Lung (tissue), 12 donors: ENCODE data around the gene PIN1. TPM values are rescaled to one million over a fixed set of nuclear protein-coding genes. Genes with fewer than 3 reads are reported as not detected.

Source experiments
- ATAC-seq: fragments of 200-7000 bp; cut with Tn5 transposase; one replicate; pipeline ENCODE4 v1.9.1; 2020; ENCODE audit warnings: moderate number of reproducible peaks; ENCODE audit not compliant: insufficient read depth, low FRiP score
- DNase-seq, 3 donors: peaks; one replicate each; pipeline ENCODE4 v3.0.0-alpha.2; 2013 to 2017
- H3K27ac ChIP-seq, 2 donors: one replicate each; pipeline ENCODE4 v1.5.1; 2013; ENCODE audit warnings: mild to moderate bottlenecking in 2 of 2, moderate library complexity in 2 of 2, control low read depth in 1 of 2, inconsistent platforms in 1 of 2, low read depth in 1 of 2, low read length in 1 of 2
- H3K27me3 ChIP-seq, 3 donors: one replicate each; pipeline ENCODE4 v1.5.1; 2013; ENCODE audit warnings: low read length in 2 of 3; ENCODE audit not compliant: control insufficient read depth in 3 of 3, insufficient read depth in 3 of 3
- H3K36me3 ChIP-seq, 4 donors: one replicate each; pipeline ENCODE4 v1.5.1; 2013; ENCODE audit warnings: low read length in 4 of 4, mild to moderate bottlenecking in 1 of 4, moderate library complexity in 1 of 4; ENCODE audit not compliant: control insufficient read depth in 4 of 4, insufficient read depth in 4 of 4
- H3K4me1 ChIP-seq, 5 donors: one replicate each; pipeline ENCODE4 v1.5.1; 2013; ENCODE audit warnings: low read length in 5 of 5, mild to moderate bottlenecking in 2 of 5, moderate library complexity in 1 of 5; ENCODE audit not compliant: control insufficient read depth in 5 of 5, insufficient read depth in 5 of 5
- H3K4me3 ChIP-seq: one replicate; pipeline ENCODE4 v1.5.1; 2013; ENCODE audit warnings: mild to moderate bottlenecking, control low read depth, moderate library complexity
- H3K9ac ChIP-seq, 2 donors: one replicate each; pipeline ENCODE4 v1.5.1; 2013; ENCODE audit warnings: low read length in 2 of 2, control low read depth in 1 of 2; ENCODE audit not compliant: insufficient read depth in 1 of 2
- H3K9me3 ChIP-seq, 4 donors: one replicate each; pipeline ENCODE4 v1.5.1; 2013; ENCODE audit warnings: low read length in 3 of 4, mild to moderate bottlenecking in 1 of 4, moderate library complexity in 1 of 4; ENCODE audit not compliant: control insufficient read depth in 4 of 4, insufficient read depth in 3 of 4
- CTCF ChIP-seq: IDR thresholded peaks from 2 replicates; pipeline ENCODE4 v1.5.1; 2012; ENCODE audit warnings: mild to moderate bottlenecking; ENCODE audit errors: control extremely low read depth, extremely low read depth
- whole genome bisulfite sequencing, 2 donors: extraction: QIAGEN DNeasy Blood & Tissue Kit; methylation state at CpG; one replicate each; pipeline ENCODE4 v1.1.7; 2013; 5-methylcytosine and 5-hydroxymethylcytosine counted together
- polyA plus RNA-seq, 2 donors: library from polyadenylated mRNA; stranded (reverse); fragments of 200-250 nt; gene quantifications; one replicate each; pipeline ENCODE4 v1.2.1, GENCODE V29; 2013
- total RNA-seq, 2 donors: library from RNA; depleted of rRNA in 1 of 2; stranded (reverse); fragments of >200 nt in 1 of 2; gene quantifications; one replicate each; pipeline ENCODE4 v1.2.1, GENCODE V29; 2014 to 2021
- donor health status: control.
- donor health status: control.
- donor health status: Bipolar disorder and iron deficiency.
- donor health status: healthy.
- donor health status: DM: yes; HTN: yes; CAD: no.

The PIN1 gene
- total and polyA plus RNA-seq, 4 donors = 69.8 to 108 (median 79.3) TPM

- WGBS, 2 donors = 2 to 5% methylated on average over 44 to 50 of the region's 50 CpGs
- TF ChIP-seq CTCF = no peak
- H3K9me3 ChIP-seq = no peaks in the 10 kb centered on the region
- ATAC-seq = peak; percentile 73
- no peaks in the 10 kb centered on the region for H3K36me3 ChIP-seq
- H3K4me3 ChIP-seq = peak overlapping the region; percentile 58
- H3K9ac ChIP-seq = peak overlapping the region in 1 of 2 donors; percentile 86
- no peaks in the 10 kb centered on the region for H3K27me3 ChIP-seq
- H3K4me1 ChIP-seq = peaks cover 0 to 15% (median 1%) of the 10 kb centered on the region in 5 donors
- peak overlapping the region; percentile 47 to 83 for H3K27ac ChIP-seq
- peak; percentile 97 to 99 (median 98) for DNase-seq
Observed at GRCh38 chr19:9791552-9792205, 43.4 kb upstream of the PIN1 start.

- peak overlapping the region; percentile 84 to 97 for H3K27ac ChIP-seq
- DNase-seq (peak; percentile 97 to 99 (median 99)), ATAC-seq (peak; percentile 76)
- H3K4me3 ChIP-seq = peak overlapping the region; percentile 60
- H3K9me3 ChIP-seq = no peaks in the 10 kb centered on the region
- H3K9ac ChIP-seq = peak overlapping the region; percentile 46 to 80
- H3K4me1 ChIP-seq = peaks cover 0 to 15% (median 1%) of the 10 kb centered on the region in 5 donors
- no peak for TF ChIP-seq CTCF
- H3K27me3 ChIP-seq = no peaks in the 10 kb centered on the region
- H3K36me3 ChIP-seq = no peaks in the 10 kb centered on the region
- 2% methylated on average over 57 to 70 of the region's 70 CpGs for WGBS, 2 donors
Observed at GRCh38 chr19:9792206-9793070, 42.7 kb upstream of the PIN1 start.

- H3K9me3 ChIP-seq = no peaks in the 10 kb centered on the region
- WGBS, 2 donors = 16 to 18% methylated on average over 36 of the region's 36 CpGs
- H3K27me3 ChIP-seq = no peaks in the 10 kb centered on the region
- peak overlapping the region; percentile 60 for H3K4me3 ChIP-seq
- H3K4me1 ChIP-seq = peaks cover 0 to 15% (median 1%) of the 10 kb centered on the region in 5 donors
- H3K9ac ChIP-seq = peak overlapping the region; percentile 46 to 71
- DNase-seq (peak in 1 of 3 donors; percentile 60), ATAC-seq (peak; percentile 31)
- no peak for TF ChIP-seq CTCF
- peak overlapping the region; percentile 84 to 97 for H3K27ac ChIP-seq
- no peaks in the 10 kb centered on the region for H3K36me3 ChIP-seq
Observed at GRCh38 chr19:9793071-9793591, 42.0 kb upstream of the PIN1 start.
